NCI-H1105 (cell line): ENCODE measurements around the gene FBXL22.

Experiments used
- DNase-seq: peaks from one replicate; lab custom pipeline; 2025; lab: John Stamatoyannopoulos, UW

The FBXL22 gene

GRCh38 chr15:63597038-63597790 is at the start of gene FBXL22:
TSS of gene FBXL22 (plus strand) at chr15:63597387. CDS start at chr15:63597393, 6 bp downstream.
- no peak for DNase-seq

- DNase-seq, result no peak
These were observed 45.8 kb upstream of the FBXL22 start for GRCh38 chr15:63551400-63551799.

GRCh38 chr15:63553388-63553791 is 43.8 kb upstream of the FBXL22 start:
- DNase-seq, result no peak

- DNase-seq, result no peak
These were observed 42.8 kb upstream of the FBXL22 start for GRCh38 chr15:63554337-63554927.

GRCh38 chr15:63555507-63555906 is 41.7 kb upstream of the FBXL22 start:
- DNase-seq, result no peak

- no peak for DNase-seq
These were observed 40.9 kb upstream of the FBXL22 start for GRCh38 chr15:63556246-63556645.

GRCh38 chr15:63556736-63557135 is 40.5 kb upstream of the FBXL22 start:
- no peak for DNase-seq

- no peak for DNase-seq
These were observed 37.4 kb upstream of the FBXL22 start for GRCh38 chr15:63559753-63560152.

- DNase-seq, result no peak
These were observed 36.3 kb upstream of the FBXL22 start for GRCh38 chr15:63560741-63561448.

GRCh38 chr15:63564093-63564492 is 33.1 kb upstream of the FBXL22 start:
- no peak for DNase-seq

GRCh38 chr15:63565536-63566186 is 31.5 kb upstream of the FBXL22 start:
- no peak for DNase-seq

GRCh38 chr15:63572749-63573464 is 24.3 kb upstream of the FBXL22 start:
- no peak for DNase-seq

- DNase-seq, result no peak
These were observed 23.7 kb upstream of the FBXL22 start for GRCh38 chr15:63573533-63573932.

- DNase-seq, result no peak
These were observed 21.9 kb upstream of the FBXL22 start for GRCh38 chr15:63575312-63575711.

GRCh38 chr15:63576441-63576840 is 20.7 kb upstream of the FBXL22 start:
- no peak for DNase-seq

GRCh38 chr15:63582179-63582578 is 15.0 kb upstream of the FBXL22 start:
- DNase-seq, result no peak

GRCh38 chr15:63582718-63583426 is 14.3 kb upstream of the FBXL22 start:
- DNase-seq, result no peak

GRCh38 chr15:63586790-63587189 is 10.4 kb upstream of the FBXL22 start:
- DNase-seq, result no peak

- DNase-seq, result no peak
These were observed 9.7 kb upstream of the FBXL22 start for GRCh38 chr15:63587527-63587926.

- DNase-seq, result no peak
These were observed 8.4 kb upstream of the FBXL22 start for GRCh38 chr15:63588826-63589225.
